Lower leg skin (tissue), 4 donors: Measurements from ENCODE around the gene MYH10. TPM values are rescaled to one million over a fixed set of nuclear protein-coding genes. Genes with fewer than 3 reads are reported as not detected.

ENCODE experiments used
- DNase-seq, 2 donors: peaks; one replicate each; pipeline ENCODE4 v3.0.0-alpha.2; 2019; ENCODE audit warnings: low spot score in 2 of 2
- H3K4me3 ChIP-seq: fragments of 200-600 bp; sonication (generic); 2 replicates; pipeline ENCODE4 v1.5.1; 2017; ENCODE audit warnings: mild to moderate bottlenecking, low read depth; ENCODE audit not compliant: poor library complexity, severe bottlenecking
- POLR2A ChIP-seq, 2 donors: fragments of 450-650 bp; IDR thresholded peaks; one replicate each; pipeline ENCODE4 v1.6.1; 2016 to 2017; ENCODE audit warnings: antibody characterized with exemption in 2 of 2, mild to moderate bottlenecking in 1 of 2, moderate library complexity in 1 of 2
- WGBS, 2 donors: methylation state at CpG; one replicate each; pipeline ENCODE4 v1.1.5; 2018; 5-methylcytosine and 5-hydroxymethylcytosine counted together
- intact Hi-C: fragments of 100-400 bp; cut with DNase I; formaldehyde crosslinking; loops from one replicate; pipeline ENCODE4 v1.15.0; 2023; ENCODE audit warnings: low total_unique reads
- total RNA-seq, 4 donors: library from RNA; depleted of rRNA; stranded (reverse); fragments of >200 nt; gene quantifications; one replicate each; pipeline ENCODE4 v1.1.0, GENCODE V29; 2016
- TF ChIP-seq, protein P1 (sequence below), 3 donors: fragments of 450-650 bp; IDR thresholded peaks; one replicate each; pipeline ENCODE4 v1.5.1; 2016; ENCODE audit warnings: antibody characterized with exemption in 3 of 3, mild to moderate bottlenecking in 3 of 3, moderate library complexity in 2 of 3

Gene MYH10
- total RNA-seq, 4 donors from 2014 or later = 6.7 to 17.2 (median 11.4) TPM

DNA sequence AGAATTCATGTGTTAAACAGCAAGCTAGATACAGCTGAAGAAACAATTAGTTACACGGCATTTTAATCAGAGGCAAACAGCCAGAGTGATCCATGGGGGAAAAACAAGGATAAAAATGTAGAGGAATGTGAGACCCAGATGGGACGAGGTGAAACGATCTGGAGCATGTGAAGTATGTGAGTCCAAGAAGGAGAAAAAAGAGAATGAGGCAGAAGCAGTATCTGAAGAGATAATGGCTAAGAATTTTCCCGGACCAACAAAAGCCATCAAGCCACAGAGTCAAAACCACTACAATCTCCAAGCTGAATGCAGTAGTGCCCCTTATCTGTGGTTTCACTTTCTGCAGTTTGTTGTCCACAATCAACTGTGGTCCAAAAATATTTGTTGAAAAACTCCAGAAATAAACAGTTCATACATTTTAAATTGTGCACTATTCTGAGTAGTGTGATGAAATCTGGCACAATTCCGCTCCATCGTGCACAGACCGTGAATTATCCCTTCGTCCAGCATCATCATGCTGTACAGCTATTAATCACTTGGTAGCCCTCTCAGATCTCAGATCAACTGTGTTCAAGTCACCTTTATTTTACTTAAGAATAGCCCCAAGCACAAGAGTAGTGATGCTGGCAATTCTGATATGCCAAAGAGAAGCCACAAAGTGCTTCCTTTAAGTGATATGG, 18.8 kb downstream of the MYH10 start:
- H3K4me3 ChIP-seq = no peak overlapping the region
- DNase-seq = no peak
- 49 to 51% methylated on average over 8 of the region's 8 CpGs for WGBS, 2 donors
- intact Hi-C loops = no loop called here
- TF ChIP-seq, protein P1, sequence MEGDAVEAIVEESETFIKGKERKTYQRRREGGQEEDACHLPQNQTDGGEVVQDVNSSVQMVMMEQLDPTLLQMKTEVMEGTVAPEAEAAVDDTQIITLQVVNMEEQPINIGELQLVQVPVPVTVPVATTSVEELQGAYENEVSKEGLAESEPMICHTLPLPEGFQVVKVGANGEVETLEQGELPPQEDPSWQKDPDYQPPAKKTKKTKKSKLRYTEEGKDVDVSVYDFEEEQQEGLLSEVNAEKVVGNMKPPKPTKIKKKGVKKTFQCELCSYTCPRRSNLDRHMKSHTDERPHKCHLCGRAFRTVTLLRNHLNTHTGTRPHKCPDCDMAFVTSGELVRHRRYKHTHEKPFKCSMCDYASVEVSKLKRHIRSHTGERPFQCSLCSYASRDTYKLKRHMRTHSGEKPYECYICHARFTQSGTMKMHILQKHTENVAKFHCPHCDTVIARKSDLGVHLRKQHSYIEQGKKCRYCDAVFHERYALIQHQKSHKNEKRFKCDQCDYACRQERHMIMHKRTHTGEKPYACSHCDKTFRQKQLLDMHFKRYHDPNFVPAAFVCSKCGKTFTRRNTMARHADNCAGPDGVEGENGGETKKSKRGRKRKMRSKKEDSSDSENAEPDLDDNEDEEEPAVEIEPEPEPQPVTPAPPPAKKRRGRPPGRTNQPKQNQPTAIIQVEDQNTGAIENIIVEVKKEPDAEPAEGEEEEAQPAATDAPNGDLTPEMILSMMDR (IDR thresholded peaks at IDR 0.05) = no peak
- TF ChIP-seq POLR2A (IDR thresholded peaks at IDR 0.05) = no peak

- H3K4me3 ChIP-seq = no peak overlapping the region
- intact Hi-C loops = no loop called here
- 17 to 28% methylated on average over 2 of the region's 2 CpGs for WGBS, 2 donors
- no peak for DNase-seq
- TF ChIP-seq, protein P1 (IDR thresholded peaks at IDR 0.05) = no peak
- TF ChIP-seq POLR2A (IDR thresholded peaks at IDR 0.05) = no peak
Measured at GRCh38 chr17:8611137-8611536, 19.4 kb downstream of the MYH10 start.

- intact Hi-C loops = no loop called here
- TF ChIP-seq, protein P1 (IDR thresholded peaks at IDR 0.05) = no peak
- TF ChIP-seq POLR2A (IDR thresholded peaks at IDR 0.05) = no peak
- whole genome bisulfite sequencing, 2 donors = 86 to 91% methylated on average over 2 of the region's 2 CpGs
- H3K4me3 ChIP-seq = no peak overlapping the region
- no peak for DNase-seq
Measured at GRCh38 chr17:8610558-8610957, 20.0 kb downstream of the MYH10 start.

DNA sequence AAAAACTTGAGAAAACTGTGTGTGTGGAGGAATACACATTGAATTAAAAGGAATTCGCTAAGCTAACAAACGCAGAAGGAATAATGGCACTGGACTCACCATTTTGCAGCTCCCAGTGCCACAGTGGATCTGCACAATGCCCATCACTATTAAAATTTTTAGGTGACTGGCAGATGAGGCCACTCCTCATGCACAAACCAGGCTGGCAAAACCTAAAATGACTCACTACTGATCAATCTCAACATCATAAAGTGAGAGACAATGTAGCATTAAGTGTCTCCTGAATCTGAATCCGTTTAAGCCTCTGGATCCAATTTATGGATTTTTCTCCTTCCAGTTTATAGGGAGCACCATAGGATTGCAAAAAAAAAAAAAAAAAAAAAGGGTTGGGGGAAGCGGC, 20.6 kb downstream of the MYH10 start:
- intact Hi-C loops = no loop called here
- no peak overlapping the region for H3K4me3 ChIP-seq
- WGBS, 2 donors = 87 to 89% methylated on average over 4 of the region's 4 CpGs
- TF ChIP-seq, protein P1 (IDR thresholded peaks at IDR 0.05) = no peak
- no peak for TF ChIP-seq POLR2A (IDR thresholded peaks at IDR 0.05)
- DNase-seq = no peak

GRCh38 chr17:8608001-8608400, 22.5 kb downstream of the MYH10 start:
- DNase-seq = no peak
- intact Hi-C loops = no loop called here
- WGBS, 2 donors = 70 to 73% methylated on average over 8 of the region's 8 CpGs

More at GRCh38 chr17:8608001-8608400, 22.5 kb downstream of the MYH10 start:
- no peak overlapping the region for H3K4me3 ChIP-seq
- TF ChIP-seq, protein P1 (IDR thresholded peaks at IDR 0.05) = no peak
- TF ChIP-seq POLR2A (IDR thresholded peaks at IDR 0.05) = no peak
